HepG2 (cell line): ENCODE data around the gene TAF5. TPM values are rescaled to one million over a fixed set of nuclear protein-coding genes. Genes with fewer than 3 reads are reported as not detected.

Source experiments
- ATAC-seq: fragments of 200-7000 bp; cut with Tn5 transposase; 3 replicates; pipeline ENCODE4 v1.9.1; 2020; ENCODE audit warnings: mild to moderate bottlenecking, moderate library complexity
- BruUV-seq: library from RNA; stranded (reverse); fragments of 400-500 nt; replicated peaks from 2 replicates; lab custom pipeline; 2021; lab: Mats Ljungman, UMichigan
- CTCF ChIA-PET: fragments of 300-600 bp; formaldehyde crosslinking; extraction: SDS; loops from one replicate; lab custom pipeline; 2021; ENCODE audit warnings: low total read pairs, inconsistent platforms, low intra/inter-chr PET ratio; lab: Yijun Ruan, JAX
- POLR2A ChIA-PET: fragments of 350-600 bp; sonication (Branson Sonifier 250); formaldehyde crosslinking; loops from one replicate; lab custom pipeline; 2020; ENCODE audit warnings: antibody characterized with exemption, inconsistent platforms; lab: Yijun Ruan, JAX
- DNase-seq: peaks from one replicate; pipeline ENCODE4 v3.0.0-alpha.2; 2015; ENCODE audit warnings: low spot score
- FAIRE-seq: peaks from 3 replicates; lab custom pipeline; 2011; peaks lifted over from hg19 to GRCh38; lab: Jason Lieb, UNC
- H2AFZ ChIP-seq: one replicate; pipeline ENCODE4 v1.6.1; 2011; ENCODE audit warnings: low read length, inconsistent platforms
- H3K27ac ChIP-seq: fragments of 300-600 bp; 3 replicates; pipeline ENCODE4 v1.8.0; 2011; ENCODE audit warnings: mixed run types, mild to moderate bottlenecking, mixed read lengths, low read length, inconsistent platforms; ENCODE audit not compliant: insufficient read depth; ENCODE audit errors: extremely low read length
- H3K27me3 ChIP-seq, 2 experiments: fragments of 200-600 bp in 1 of 2; 2 replicates in 1 of 2; 3 replicates in 1 of 2; pipeline versions ENCODE4 v1.6.0 to v1.8.0; 2011; ENCODE audit warnings: low read length in 2 of 2, mild to moderate bottlenecking in 2 of 2, moderate library complexity in 2 of 2, inconsistent platforms in 1 of 2; ENCODE audit not compliant: insufficient read depth in 2 of 2, control insufficient read depth in 1 of 2
- H3K36me3 ChIP-seq, 2 experiments: fragments of 200-600 bp in 1 of 2; replicated peaks in 1 of 2; 2 replicates in 1 of 2; 3 replicates in 1 of 2; pipeline versions ENCODE4 v1.5.1 to v1.8.0; 2011; ENCODE audit warnings: low read length in 2 of 2, inconsistent platforms in 1 of 2; ENCODE audit not compliant: insufficient read depth in 2 of 2, control insufficient read depth in 1 of 2
- H3K4me1 ChIP-seq: 2 replicates; pipeline ENCODE4 v1.5.1; 2012; ENCODE audit warnings: low read length, inconsistent platforms; ENCODE audit not compliant: insufficient read depth
- H3K4me2 ChIP-seq: 2 replicates; pipeline ENCODE4 v1.6.0; 2011; ENCODE audit warnings: low read depth, low read length, inconsistent platforms
- H3K4me3 ChIP-seq, 3 experiments: fragments of 200-600 bp in 1 of 3; sonication (generic), shearing (Covaris generic) in 1 of 3; replicated peaks in 1 of 3; 2 replicates each; pipeline ENCODE4 v1.5.1; 2011 to 2016; ENCODE audit warnings: low read length in 3 of 3, inconsistent platforms in 2 of 3, low read depth in 2 of 3, mild to moderate bottlenecking in 2 of 3, control low read depth in 1 of 3, mixed read lengths in 1 of 3; ENCODE audit not compliant: insufficient read depth in 1 of 3
- H3K79me2 ChIP-seq: one replicate; pipeline ENCODE4 v1.6.1; 2011; ENCODE audit warnings: low read length, inconsistent platforms; ENCODE audit not compliant: insufficient read depth
- H3K9ac ChIP-seq: 2 replicates; pipeline ENCODE4 v1.6.0; 2011; ENCODE audit warnings: mild to moderate bottlenecking, low read depth, low read length, inconsistent platforms; ENCODE audit not compliant: insufficient read depth
- H3K9me3 ChIP-seq: 2 replicates; pipeline ENCODE4 v1.5.1; 2012; ENCODE audit warnings: mild to moderate bottlenecking, low read length
- H4K20me1 ChIP-seq: 2 replicates; pipeline ENCODE4 v1.6.0; 2011; ENCODE audit warnings: inconsistent platforms, mild to moderate bottlenecking, low read length, moderate library complexity; ENCODE audit not compliant: insufficient read depth
- ADNP ChIP-seq: sonication (generic); formaldehyde crosslinking; IDR thresholded peaks from 2 replicates; pipeline ENCODE4 v1.4.0; 2020; ENCODE audit warnings: missing genetic modification reagents
- ARNT2 ChIP-seq: sonication (generic); formaldehyde crosslinking; IDR thresholded peaks from 2 replicates; pipeline ENCODE4 v1.8.0; 2022; ENCODE audit warnings: mild to moderate bottlenecking, low read depth, missing genetic modification reagents, moderate library complexity
- CBFB ChIP-seq: sonication (generic); formaldehyde crosslinking; IDR thresholded peaks from 2 replicates; pipeline ENCODE4 v1.4.0; 2020; ENCODE audit warnings: missing genetic modification reagents
- CREB1 ChIP-seq, 2 experiments: fragments of 450-650 bp in 1 of 2; IDR thresholded peaks; 2 replicates each; pipeline ENCODE4 v1.6.1; 2016 to 2017; ENCODE audit warnings: control low read depth in 1 of 2, mild to moderate bottlenecking in 1 of 2, missing compliant biosample characterization in 1 of 2, missing genetic modification characterization in 1 of 2
- CREM ChIP-seq, 2 experiments: sonication (generic) in 1 of 2; formaldehyde crosslinking in 1 of 2; IDR thresholded peaks; 2 replicates each; pipeline versions ENCODE4 v1.4.0 to v1.6.1; 2016 to 2020; ENCODE audit warnings: antibody characterized with exemption in 1 of 2, mild to moderate bottlenecking in 1 of 2, missing genetic modification reagents in 1 of 2
- FOXP1 ChIP-seq, 2 experiments: fragments of 450-650 bp in 1 of 2; IDR thresholded peaks; 2 replicates each; pipeline ENCODE4 v1.6.1; 2017 to 2018; ENCODE audit warnings: antibody characterized with exemption in 1 of 2
- HNRNPUL1 ChIP-seq: fragments of 200-400 bp; formaldehyde crosslinking; IDR thresholded peaks from 2 replicates; pipeline ENCODE4 v1.6.1; 2017; ENCODE audit warnings: low read depth, mild to moderate bottlenecking, low read length, moderate library complexity
- HOXA7 ChIP-seq: sonication (generic); formaldehyde crosslinking; IDR thresholded peaks from 2 replicates; pipeline ENCODE4 v1.8.1; 2022; ENCODE audit warnings: mild to moderate bottlenecking, missing genetic modification reagents, moderate library complexity
- MXD3 ChIP-seq: IDR thresholded peaks from 2 replicates; pipeline ENCODE4 v1.6.1; 2016; ENCODE audit warnings: mild to moderate bottlenecking, missing biosample characterization, missing genetic modification reagents
- RBM22 ChIP-seq: fragments of 200-400 bp; formaldehyde crosslinking; optimal IDR thresholded peaks from 2 replicates; pipeline ENCODE3; 2017; ENCODE audit warnings: mild to moderate bottlenecking, low read length, moderate library complexity
- SNRNP70 ChIP-seq: fragments of 200-400 bp; formaldehyde crosslinking; IDR thresholded peaks from 2 replicates; pipeline ENCODE4 v1.6.1; 2017; ENCODE audit warnings: mild to moderate bottlenecking, low read depth, low read length, moderate library complexity
- SP4 ChIP-seq: sonication (generic); formaldehyde crosslinking; IDR thresholded peaks from 2 replicates; pipeline ENCODE4 v1.8.1; 2023; ENCODE audit warnings: mild to moderate bottlenecking, missing genetic modification reagents
- ZBTB3 ChIP-seq: sonication (generic); formaldehyde crosslinking; IDR thresholded peaks from 2 replicates; pipeline ENCODE4 v1.4.0; 2020; ENCODE audit warnings: low read depth, mild to moderate bottlenecking, moderate library complexity, missing genetic modification reagents, borderline replicate concordance
- ZBTB37 ChIP-seq: sonication (generic); formaldehyde crosslinking; IDR thresholded peaks from 2 replicates; pipeline ENCODE4 v1.4.0; 2020; ENCODE audit warnings: mild to moderate bottlenecking, missing genetic modification reagents
- ZBTB7A ChIP-seq: sonication (generic); formaldehyde crosslinking; IDR thresholded peaks from 2 replicates; pipeline ENCODE4 v1.8.0; 2022; ENCODE audit warnings: mild to moderate bottlenecking, missing genetic modification reagents
- ZNF333 ChIP-seq: sonication (generic); formaldehyde crosslinking; IDR thresholded peaks from 2 replicates; pipeline ENCODE4 v1.4.0; 2020; ENCODE audit warnings: mild to moderate bottlenecking, missing genetic modification reagents, borderline replicate concordance
- ZNF605 ChIP-seq: sonication (generic); formaldehyde crosslinking; IDR thresholded peaks from 2 replicates; pipeline ENCODE4 v1.8.0; 2022; ENCODE audit warnings: mild to moderate bottlenecking, missing genetic modification reagents
- ZNF619 ChIP-seq: sonication (generic); formaldehyde crosslinking; IDR thresholded peaks from 2 replicates; pipeline ENCODE4 v1.4.0; 2020; ENCODE audit warnings: mild to moderate bottlenecking, missing genetic modification reagents
- ZNF773 ChIP-seq: sonication (generic); formaldehyde crosslinking; IDR thresholded peaks from 2 replicates; pipeline ENCODE4 v1.4.0; 2020; ENCODE audit warnings: missing genetic modification reagents, borderline replicate concordance
- ZSCAN5A ChIP-seq: sonication (generic); formaldehyde crosslinking; IDR thresholded peaks from 2 replicates; pipeline ENCODE4 v1.8.0; 2022; ENCODE audit warnings: mild to moderate bottlenecking, missing genetic modification reagents, borderline replicate concordance
- WGBS: methylation state at CpG from one replicate; pipeline ENCODE4 v1.1.6; 2017; ENCODE audit warnings: low lambda C conversion rate; 5-methylcytosine and 5-hydroxymethylcytosine counted together
- in situ Hi-C: cut with HindIII; loops from 2 replicates; pipeline ENCODE4 v1.10.0; 2017; ENCODE audit warnings: low pct_unique_long_range_greater_than_20kb; ENCODE audit not compliant: extremely low pct_ligation_motif_present
- intact Hi-C: fragments of 100-400 bp; cut with micrococcal nuclease; formaldehyde crosslinking; loops from one replicate; pipeline ENCODE4 v1.10.0; 2022; ENCODE audit not compliant: unreplicated experiment
- polyA plus RNA-seq, 8 experiments: library from polyadenylated mRNA; depleted of rRNA in 3 of 8; stranded (reverse) in 7 of 8; unstranded in 1 of 8; fragments of >200 nt; fragmentation: Illumina TruSeq in 4 of 8; extraction: Trizol in 4 of 8; gene quantifications; 2 replicates each; pipeline versions ENCODE4 v1.2.1 to v1.2.3, GENCODE V29; 2011 to 2016; ENCODE audit warnings: low read depth in 4 of 8, missing spikeins in 1 of 8, mixed read lengths in 1 of 8; ENCODE audit not compliant: insufficient read depth in 1 of 8
- total RNA-seq, 5 experiments: library from RNA; depleted of rRNA; stranded (reverse); fragments of >200 nt; fragmentation: Illumina TruSeq; extraction: Trizol; gene quantifications; 2 replicates each; pipeline ENCODE4 v1.2.3, GENCODE V29; 2016; ENCODE audit warnings: low read depth in 1 of 5

The TAF5 gene
- total and polyA plus RNA-seq, 2 of the 13 experiments (the other 11 are each of a cell fraction or from before 2014, with no cell fraction given), result 3.8 to 8.7 TPM

GRCh38 chr10:103396067-103396788, 28.5 kb downstream of the TAF5 start, which contains the start of the genes ATP5MK and PDCD11:
Gene ATP5MK (minus strand): TSS chr10:103396475. CDS start chr10:103392457, 4,018 bp downstream.
Gene PDCD11 (plus strand): TSS chr10:103396626. CDS start chr10:103398427, 1,801 bp downstream.
- no peaks in the 10 kb centered on the region for H4K20me1 ChIP-seq
- peaks cover 55% of the 10 kb centered on the region for H3K79me2 ChIP-seq
- in situ Hi-C loops (no loop called here), intact Hi-C loops (no loop called here)
- H2AFZ ChIP-seq, result peak within 1 kb of the TSS; percentile 75
- H3K4me2 ChIP-seq, result peak within 1 kb of the TSS; percentile 92
- no peaks in the 10 kb centered on the region for H3K9me3 ChIP-seq
- WGBS, result under 1% methylated on average over 40 of the region's 56 CpGs
- BruUV-seq, result no TSS peak
- peak within 1 kb of the TSS; percentile 93 for H3K9ac ChIP-seq
- ATAC-seq, result peak; percentile 99
- H3K4me1 ChIP-seq, result peaks cover 49% of the 10 kb centered on the region
- peak; percentile 94 for FAIRE-seq
- ChIA-PET CTCF (no interaction called here), POLR2A (interaction anchor here (0.8 to 1.8 kb wide), 10 partner anchors 9 to 266 kb away, joined by 3 to 10 read pairs (median 4); partner anchors contain the start of genes PCGF6 and TAF5)
- peak within 1 kb of the TSS; percentile 81 for H3K27ac ChIP-seq
- no peaks in the 10 kb centered on the region; a peak in 1 of 5 replicates for H3K27me3 ChIP-seq
- DNase-seq, result peak; percentile 98
- peak within 1 kb of the TSS; percentile 71 to 94 (median 84) for H3K4me3 ChIP-seq
- H3K36me3 ChIP-seq, result peaks cover 6 to 36% of the 10 kb centered on the region in 2 experiments; a peak in 4 of 5 replicates
- TF ChIP-seq ZBTB37 (CRISPR knock-in tag) (no peak), ZNF333 (CRISPR knock-in tag) (no peak), SNRNP70 (no peak), ZNF619 (CRISPR knock-in tag) (0 out of 2 replicates have a peak, but pooled peaks have one; percentile 9), MXD3 (CRISPR knock-in tag) (peak; percentile 64; the same call in 1 of the 2 replicates), ADNP (CRISPR knock-in tag) (no peak), RBM22 (no peak), CBFB (CRISPR knock-in tag) (peak; percentile 26; the same call in 1 of the 2 replicates), HOXA7 (no peak), FOXP1 (IDR thresholded peaks at IDR 0.05) (no peak), FOXP1 (CRISPR knock-in tag; IDR thresholded peaks at IDR 0.05) (no peak; the same call in 1 of the 2 replicates), CREM (IDR thresholded peaks at IDR 0.05) (peak; percentile 92), CREM (CRISPR knock-in tag; IDR thresholded peaks at IDR 0.05) (no peak), ZBTB7A (CRISPR knock-in tag) (no peak), CREB1 (IDR thresholded peaks at IDR 0.05) (peak; percentile 70), CREB1 (CRISPR knock-in tag; IDR thresholded peaks at IDR 0.05) (peak; percentile 92), ZNF773 (CRISPR knock-in tag) (no peak), ZNF605 (CRISPR knock-in tag) (peak; percentile 94), ARNT2 (CRISPR knock-in tag) (peak; percentile 90), ZBTB3 (CRISPR knock-in tag) (no peak), HNRNPUL1 (no peak), ZSCAN5A (CRISPR knock-in tag) (no peak), SP4 (CRISPR knock-in tag) (peak; percentile 88)
